Activated effector memory CD4-positive, alpha-beta T cell treated with anti-CD3 and anti-CD28 coated beads, Interleukin-2, amount 50 U/mL, for 16 hours (primary cell): ENCODE results near the gene RBM14.
A peak's percentile ranks its signal among the peaks of the same experiment; 100 is the strongest.
"Not testable (repeated sequence)": the region's sequence is repeated elsewhere in the genome, so short reads cannot be mapped to it uniquely, and the experiment has no call there.

Source experiments
- DNase-seq: peaks from one replicate; pipeline ENCODE4 v3.0.0-alpha.2; 2020

The RBM14 gene

GRCh38 chr11:66616379-66617154, at the start of gene RBM14:
Gene RBM14 (plus strand): TSS chr11:66616630. CDS start chr11:66616721, 91 bp downstream.
- DNase-seq: peak; percentile 100

- no peak for DNase-seq
These were observed 48.7 kb upstream of the RBM14 start for GRCh38 chr11:66567787-66568123.

GRCh38 chr11:66568124-66568916, 48.1 kb upstream of the RBM14 start, which contains the start of gene CTSF:
Gene CTSF (minus strand): TSS chr11:66568606. CDS start chr11:66568486, 120 bp downstream.
- peak; percentile 89 for DNase-seq

- no peak for DNase-seq
These were observed 47.4 kb upstream of the RBM14 start for GRCh38 chr11:66569076-66569475.

GRCh38 chr11:66570079-66570849, 46.2 kb upstream of the RBM14 start:
- DNase-seq: no peak

GRCh38 chr11:66570850-66571180, 45.6 kb upstream of the RBM14 start:
- DNase-seq: no peak

GRCh38 chr11:66579017-66579606, 37.3 kb upstream of the RBM14 start:
- peak; percentile 92 for DNase-seq

- no peak for DNase-seq
These were observed 35.6 kb upstream of the RBM14 start for GRCh38 chr11:66580803-66581202.

GRCh38 chr11:66581261-66581660, 35.2 kb upstream of the RBM14 start:
- DNase-seq: no peak

- not testable (repeated sequence) for DNase-seq
These were observed 33.8 kb upstream of the RBM14 start for GRCh38 chr11:66582565-66583147.

- DNase-seq: not testable (repeated sequence)
These were observed 31.0 kb upstream of the RBM14 start for GRCh38 chr11:66585447-66585846.

GRCh38 chr11:66586136-66586535, 30.3 kb upstream of the RBM14 start:
- no peak for DNase-seq

GRCh38 chr11:66589315-66589714, 27.1 kb upstream of the RBM14 start:
- not testable (repeated sequence) for DNase-seq

- DNase-seq: no peak
These were observed 26.3 kb upstream of the RBM14 start for GRCh38 chr11:66589996-66590675.

- DNase-seq: no peak
These were observed 25.3 kb upstream of the RBM14 start for GRCh38 chr11:66591175-66591574.

- DNase-seq: peak; percentile 100
These were observed 23.8 kb upstream of the RBM14 start, which contains the start of the genes CCDC87 and CCS for GRCh38 chr11:66592457-66593302. Gene CCDC87 (minus strand): TSS chr11:66593063. CDS start chr11:66593015, 48 bp downstream. Gene CCS (plus strand): TSS chr11:66593185. CDS start chr11:66593262, 77 bp downstream.

- no peak for DNase-seq
These were observed 23.2 kb upstream of the RBM14 start for GRCh38 chr11:66593303-66593635.

GRCh38 chr11:66593650-66594049, 22.8 kb upstream of the RBM14 start:
- no peak for DNase-seq

- no peak for DNase-seq
These were observed 21.1 kb upstream of the RBM14 start for GRCh38 chr11:66595245-66595904.

GRCh38 chr11:66598993-66599392, 17.4 kb upstream of the RBM14 start:
- DNase-seq: no peak
